ENCODE data around the gene RASSF3.
"Not testable (repeated sequence)": the region's sequence is repeated elsewhere in the genome, so short reads cannot be mapped to it uniquely, and the experiment has no call there.

Gene RASSF3, protein sequence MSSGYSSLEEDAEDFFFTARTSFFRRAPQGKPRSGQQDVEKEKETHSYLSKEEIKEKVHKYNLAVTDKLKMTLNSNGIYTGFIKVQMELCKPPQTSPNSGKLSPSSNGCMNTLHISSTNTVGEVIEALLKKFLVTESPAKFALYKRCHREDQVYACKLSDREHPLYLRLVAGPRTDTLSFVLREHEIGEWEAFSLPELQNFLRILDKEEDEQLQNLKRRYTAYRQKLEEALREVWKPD

DNA sequence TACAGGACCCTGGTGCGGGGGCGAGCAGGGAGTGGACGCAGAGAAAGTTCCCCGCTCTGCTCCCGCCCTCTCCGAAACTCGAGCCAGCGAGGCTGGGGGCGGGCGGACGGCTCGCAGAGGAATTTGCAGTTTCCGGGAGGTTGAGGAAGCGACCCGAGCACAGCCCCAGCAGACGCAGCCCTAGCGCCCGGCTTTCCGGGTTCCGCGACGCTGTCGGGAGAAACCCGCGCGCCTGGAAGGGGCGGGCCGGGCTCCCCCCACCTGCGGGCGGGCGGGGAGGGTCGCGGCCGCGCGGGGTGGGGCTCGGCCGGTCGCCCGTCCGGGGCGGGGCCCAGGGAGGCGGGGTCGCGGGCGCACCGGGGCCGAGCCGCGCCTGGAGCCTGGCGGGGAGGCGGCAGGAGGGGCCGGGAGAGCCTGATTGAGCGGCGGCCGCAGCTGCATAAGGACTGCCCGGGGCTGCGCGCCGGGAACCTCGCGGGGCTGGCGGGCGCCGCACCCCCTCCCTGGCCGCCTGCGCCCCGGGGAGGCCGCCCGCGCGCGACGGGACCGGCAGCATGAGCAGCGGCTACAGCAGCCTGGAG, at the start of gene RASSF3:
Gene RASSF3, plus strand, starts transcription at position 417 of the 581 bp plus-strand sequence. Its CDS starts 138 bp downstream, at position 555.
- no peak for FAIRE-seq

DNA sequence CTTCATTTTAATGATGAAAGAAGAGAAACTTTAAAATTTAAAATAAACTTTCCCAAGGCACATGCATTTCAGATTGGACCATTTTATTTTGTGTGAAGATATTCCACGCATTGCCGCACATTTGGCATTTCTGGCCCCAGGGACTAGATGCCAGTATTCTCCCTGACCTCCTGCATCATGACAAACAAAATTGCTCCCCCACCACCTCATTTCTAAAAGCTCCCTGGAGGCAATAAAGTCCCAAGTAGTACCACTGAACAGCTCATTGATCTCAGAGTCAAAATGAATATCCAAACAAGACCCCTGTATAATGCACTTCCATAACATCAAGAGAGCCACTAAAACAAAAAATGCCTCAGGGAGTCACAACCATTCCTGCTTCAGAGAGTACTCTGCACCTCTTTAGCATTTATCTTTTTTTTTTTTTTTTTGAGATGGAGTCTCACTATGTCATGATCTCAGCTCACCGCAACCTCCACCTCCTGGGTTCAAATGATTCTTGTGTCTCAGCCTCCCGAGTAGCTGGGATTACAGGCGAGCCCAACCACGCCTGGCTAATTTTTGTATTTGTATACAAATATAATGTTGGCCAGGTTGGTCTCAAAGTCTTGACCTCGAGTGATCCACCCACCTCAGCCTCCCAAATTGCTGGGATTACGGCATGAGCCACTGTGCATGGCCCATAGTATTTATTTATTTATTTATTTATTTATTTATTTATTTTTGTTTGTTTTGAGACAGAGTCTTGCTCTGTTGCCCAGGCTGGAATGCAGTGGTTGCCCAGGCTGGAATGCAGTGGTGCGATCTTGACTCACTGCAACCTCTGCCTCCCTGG, 48.8 kb upstream of the RASSF3 start:
- FAIRE-seq: no peak

DNA sequence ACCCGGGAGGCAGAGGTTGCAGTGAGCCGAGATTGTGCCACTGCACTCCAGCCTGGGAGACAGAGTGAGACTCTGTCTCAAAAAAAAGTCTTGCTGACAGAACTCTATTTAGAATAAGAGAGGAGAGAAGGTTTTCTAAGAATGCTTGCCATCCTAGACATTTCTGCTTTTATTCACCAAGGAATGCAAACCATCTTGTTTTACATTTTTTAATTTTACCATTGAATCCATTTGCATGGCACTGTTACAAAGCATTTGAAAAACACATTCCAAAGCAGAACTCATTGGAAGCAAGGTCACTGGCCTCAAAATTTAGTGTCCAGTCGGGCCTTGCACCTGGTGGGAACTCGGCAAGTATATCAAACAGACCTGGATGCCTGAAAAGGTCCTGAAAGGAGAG, 44.2 kb upstream of the RASSF3 start:
- FAIRE-seq: no peak

DNA sequence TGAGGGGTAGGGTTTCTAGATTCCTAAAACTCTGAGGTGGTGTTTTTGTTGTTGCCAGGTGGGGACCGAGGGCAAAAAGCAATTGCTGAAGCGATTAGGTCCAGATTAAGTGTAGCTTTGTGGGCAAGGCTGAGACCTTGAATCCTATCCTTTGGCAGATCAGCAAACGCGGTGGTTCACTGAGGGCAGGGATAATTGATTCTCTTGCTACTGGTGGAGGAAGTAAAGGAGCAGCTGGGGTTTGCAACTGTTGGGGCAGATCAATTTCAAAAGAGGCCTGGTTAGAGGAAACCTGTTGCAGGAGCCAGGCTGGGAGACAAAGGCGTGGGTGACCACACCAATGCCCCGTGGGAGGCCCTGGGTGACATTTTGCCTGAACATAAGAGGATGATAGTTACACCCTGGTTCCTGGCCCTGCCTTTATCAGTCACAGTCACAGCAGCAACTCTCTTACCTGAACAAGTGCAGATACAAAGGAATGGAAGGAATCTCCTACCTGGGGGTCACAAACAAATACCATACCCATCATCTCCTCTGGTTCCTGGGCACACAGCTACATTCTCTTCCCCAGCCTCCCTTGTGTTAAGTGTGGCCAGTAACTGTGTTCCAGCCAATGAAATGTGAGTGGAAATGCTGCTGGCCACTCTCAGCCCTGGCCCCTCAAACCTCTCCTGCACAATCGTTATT, 43.3 kb upstream of the RASSF3 start:
- no peak for FAIRE-seq

DNA sequence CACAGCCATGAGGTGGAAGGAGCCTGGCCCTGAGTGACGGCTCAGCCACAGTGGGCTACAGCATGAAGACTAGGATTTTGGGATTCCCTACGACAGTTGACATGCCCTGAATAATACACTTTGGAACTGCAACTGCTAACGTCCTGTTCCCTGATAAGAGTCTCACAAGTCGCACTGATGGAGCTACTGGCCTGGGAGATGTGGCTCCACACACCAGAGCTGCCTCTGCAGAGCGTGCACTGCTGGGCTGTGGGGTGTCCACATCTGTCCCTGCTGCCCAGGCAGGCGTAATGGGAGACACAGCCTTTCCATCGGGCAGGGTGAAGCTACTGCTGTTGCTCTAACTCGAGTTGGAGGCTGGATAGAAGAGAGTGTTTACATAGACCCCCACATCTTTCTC, 42.7 kb upstream of the RASSF3 start:
- no peak for FAIRE-seq

DNA sequence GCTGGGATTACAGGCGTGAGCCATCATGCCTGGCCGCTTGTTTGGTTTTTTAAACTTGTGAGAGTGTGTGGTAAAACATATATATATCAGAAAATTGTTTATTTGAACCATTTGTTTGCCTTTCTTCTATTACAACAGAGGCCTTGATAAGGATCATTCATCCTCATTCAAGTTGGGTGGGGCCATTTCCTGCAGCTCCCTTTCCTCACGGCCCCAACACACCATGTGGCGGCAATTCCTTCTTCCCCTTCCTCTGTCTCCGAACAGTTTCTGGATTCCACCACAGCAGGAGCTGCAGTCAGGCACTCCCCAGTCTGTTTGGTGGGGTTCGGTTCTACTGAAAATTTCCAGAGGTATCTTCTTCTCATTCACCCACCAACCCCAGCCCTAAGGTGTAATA, 42.0 kb upstream of the RASSF3 start:
- no peak for FAIRE-seq

DNA sequence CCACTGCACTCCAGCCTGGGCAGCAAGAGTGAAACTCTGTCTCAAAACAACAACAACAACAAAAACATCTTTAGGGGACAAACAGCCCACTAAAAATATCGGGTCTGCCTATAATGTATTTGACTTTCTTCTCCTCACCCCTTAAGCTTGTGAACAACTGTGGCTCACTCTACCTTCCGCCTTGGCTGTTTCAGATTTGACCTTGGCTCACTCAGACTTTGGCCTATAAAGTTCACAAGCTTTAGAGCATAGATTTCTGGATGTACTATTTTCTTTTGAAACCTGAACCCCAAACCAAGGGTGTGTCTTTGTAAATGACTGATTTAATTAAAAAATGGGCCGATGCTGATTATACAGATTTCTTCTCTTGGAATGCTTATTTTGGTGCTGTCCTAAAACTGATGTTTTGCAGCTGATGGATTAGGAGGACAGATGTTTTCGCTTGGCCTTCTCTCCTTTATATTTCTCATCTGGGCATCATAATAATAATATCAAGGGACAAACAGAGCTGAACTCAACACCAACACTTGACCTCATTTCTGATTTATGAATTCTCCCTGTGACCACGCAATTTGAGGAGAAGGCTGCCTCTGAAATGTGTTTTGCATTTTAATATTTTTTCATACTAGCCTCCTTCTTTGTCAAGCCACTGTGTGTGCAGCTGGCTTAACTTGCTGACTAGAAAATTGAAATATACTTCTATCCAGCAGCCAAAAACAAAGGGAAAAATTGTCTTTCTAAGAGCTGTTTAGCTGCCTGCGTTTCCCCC, 40.2 kb upstream of the RASSF3 start:
- FAIRE-seq: no peak

DNA sequence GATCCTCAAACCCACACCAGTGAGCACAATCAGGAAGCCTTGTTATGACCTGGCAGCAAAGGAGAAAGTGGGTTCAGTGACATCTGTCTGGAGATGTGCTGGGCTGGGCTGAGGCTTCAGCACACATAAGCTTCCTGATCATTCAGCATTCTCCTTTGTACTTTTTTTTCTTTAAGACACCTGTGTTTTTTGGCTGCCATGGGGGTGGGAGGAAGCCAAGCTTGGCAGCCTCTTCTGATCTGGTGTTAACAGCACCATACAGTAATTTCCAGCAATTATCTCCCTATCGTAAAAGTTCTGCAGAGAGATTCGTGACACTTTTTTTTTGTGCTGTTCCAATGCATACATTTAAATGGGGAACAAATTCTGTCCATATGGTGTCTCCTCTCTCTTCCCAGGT, 38.9 kb upstream of the RASSF3 start:
- FAIRE-seq: no peak

DNA sequence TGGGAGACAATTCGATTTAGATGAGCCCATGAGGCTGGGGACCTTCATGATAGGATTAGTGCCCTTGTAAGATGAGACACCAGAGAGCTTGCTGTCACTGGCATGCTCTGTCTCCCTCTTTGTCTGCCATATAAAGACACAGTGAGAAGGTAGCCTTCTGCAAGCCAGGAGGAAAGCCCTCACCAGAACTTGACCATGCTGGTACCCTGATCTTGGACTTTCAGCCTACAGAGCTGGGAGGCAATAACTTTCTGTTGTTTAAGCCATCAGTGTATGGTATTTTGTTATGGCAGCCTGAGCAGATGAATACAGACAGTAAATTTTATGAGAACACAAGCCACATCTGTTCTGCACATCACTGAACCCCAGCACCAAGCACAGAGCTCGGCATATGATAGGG, 38.1 kb upstream of the RASSF3 start:
- FAIRE-seq: no peak

DNA sequence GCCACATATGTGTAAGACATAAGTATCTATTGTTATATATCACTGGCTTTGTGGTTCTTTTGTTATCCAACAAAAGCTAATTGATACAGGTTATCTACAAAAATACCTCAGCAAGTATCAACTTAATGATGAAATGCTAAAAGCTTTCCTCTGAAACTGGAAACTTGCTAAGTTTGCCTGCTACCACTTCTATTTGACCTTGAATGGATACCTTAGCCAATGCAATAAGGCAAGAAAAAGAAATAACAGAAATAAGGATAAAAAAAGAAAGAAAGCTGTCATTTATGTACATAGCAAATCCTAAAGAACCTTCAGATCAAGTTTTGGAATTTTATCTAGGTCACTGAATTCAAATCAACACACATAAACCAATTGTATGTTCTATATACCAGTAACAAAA, 35.5 kb upstream of the RASSF3 start:
- no peak for FAIRE-seq

DNA sequence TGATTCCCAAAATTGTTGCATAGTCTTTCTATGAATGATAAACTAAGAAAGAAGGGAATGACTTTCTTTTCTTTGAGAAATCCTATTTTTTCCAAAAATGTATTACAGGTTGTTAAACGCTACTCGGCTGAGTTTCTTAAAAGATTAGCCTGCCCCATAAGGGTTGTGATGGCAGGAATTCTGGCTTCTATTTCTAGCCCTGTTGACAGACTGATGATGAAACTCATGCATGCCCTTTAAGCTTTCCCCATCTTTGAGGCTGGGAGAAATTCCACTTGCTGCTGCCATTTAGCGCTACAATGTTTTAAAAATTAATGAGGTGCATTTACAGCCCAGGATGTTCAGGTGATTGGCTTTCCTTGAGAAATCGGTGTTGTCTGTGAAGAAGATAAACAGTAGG, 33.2 kb upstream of the RASSF3 start:
- no peak for FAIRE-seq

DNA sequence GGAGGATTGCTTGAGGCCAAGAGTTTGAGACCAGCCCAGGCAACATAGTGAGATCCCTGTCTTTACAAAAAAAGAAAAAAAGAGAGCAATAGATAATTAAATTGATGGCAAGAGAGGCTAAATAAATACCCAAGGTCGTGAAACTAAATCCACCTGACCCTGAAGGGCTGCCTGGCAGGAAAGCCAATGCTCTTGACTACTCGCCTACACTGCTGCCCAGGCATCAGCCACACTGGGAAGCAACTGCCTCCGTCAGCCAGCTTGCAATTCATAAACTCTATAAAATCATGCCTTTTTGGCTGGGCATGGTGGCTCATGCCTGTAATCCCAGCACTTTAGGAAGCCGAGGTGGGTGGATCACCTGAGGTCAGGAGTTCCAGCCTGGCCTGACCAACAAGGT, 31.7 kb upstream of the RASSF3 start:
- FAIRE-seq: no peak

DNA sequence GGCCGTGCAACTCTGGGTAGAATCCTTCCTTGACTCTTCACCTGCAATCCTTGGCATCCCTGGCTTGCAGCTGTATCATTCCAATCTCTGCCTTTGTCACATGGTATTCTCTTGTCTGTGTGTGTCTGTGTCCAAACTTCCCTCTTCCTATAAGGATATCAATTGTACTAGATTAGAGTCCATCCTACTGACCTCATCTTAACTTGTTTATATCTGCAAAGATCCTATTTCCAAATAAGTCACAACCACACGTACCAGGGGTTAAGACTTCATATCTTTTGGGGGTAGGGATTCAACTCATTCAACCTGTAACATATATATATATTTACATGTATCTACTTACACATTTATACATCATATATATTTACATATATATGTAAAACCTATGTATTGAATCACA, 29.6 kb upstream of the RASSF3 start:
- no peak for FAIRE-seq

DNA sequence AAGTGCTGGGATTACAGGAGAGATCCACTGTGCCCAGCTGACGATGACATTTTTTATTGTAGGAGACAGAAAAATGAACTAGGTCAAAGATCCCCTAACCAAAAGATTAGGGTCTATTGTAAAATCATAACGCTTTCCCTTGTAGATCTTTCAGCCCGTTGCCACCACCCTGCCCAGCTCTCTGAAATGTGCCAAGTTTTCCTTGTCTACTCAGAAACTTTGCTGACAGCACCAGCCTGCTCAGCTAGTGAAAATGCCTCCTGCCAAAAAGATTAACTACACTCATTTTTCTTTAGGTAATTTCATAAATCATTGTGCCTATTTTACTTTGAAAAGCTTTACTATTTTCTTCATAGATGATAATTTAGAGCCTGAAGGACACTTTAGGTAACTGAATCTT, 28.2 kb upstream of the RASSF3 start:
- no peak for FAIRE-seq

DNA sequence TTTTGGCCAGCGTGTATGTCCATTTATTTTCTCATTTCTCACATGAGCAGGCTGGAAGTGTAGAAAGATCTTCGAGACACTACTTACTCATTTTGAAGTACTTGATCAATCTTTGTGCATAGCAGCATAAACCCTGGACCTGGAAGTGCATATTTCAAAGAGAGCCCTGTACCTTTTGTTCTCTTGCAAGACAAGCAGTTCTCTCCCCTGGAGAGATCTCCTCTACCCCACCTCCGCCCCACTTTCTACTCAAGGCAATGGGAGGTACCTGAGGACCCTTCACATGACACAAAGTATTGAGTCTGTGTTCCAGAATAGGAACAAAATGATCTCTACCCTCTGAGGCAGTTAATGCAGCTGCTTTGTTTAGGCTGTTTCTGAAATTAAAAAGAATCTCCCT, 27.4 kb upstream of the RASSF3 start:
- FAIRE-seq: no peak

DNA sequence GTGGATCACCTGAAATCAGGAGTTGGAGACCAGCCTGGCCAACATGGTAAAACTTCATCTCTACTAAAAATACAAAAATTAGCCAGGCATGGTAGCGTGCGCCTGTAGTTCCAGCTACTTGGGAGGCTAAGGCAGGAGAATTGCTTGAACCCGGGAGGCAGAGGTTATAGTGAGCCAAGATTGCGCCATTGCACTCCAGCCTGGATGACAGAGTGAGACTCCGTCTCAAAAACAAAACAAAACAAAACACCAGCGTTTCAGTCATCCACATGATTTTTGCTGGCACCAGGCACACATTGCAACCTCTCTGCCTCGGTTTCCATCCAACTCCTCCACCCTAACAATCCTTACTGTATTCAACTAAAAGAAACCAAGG, 26.9 kb upstream of the RASSF3 start:
- FAIRE-seq: not testable (repeated sequence)

DNA sequence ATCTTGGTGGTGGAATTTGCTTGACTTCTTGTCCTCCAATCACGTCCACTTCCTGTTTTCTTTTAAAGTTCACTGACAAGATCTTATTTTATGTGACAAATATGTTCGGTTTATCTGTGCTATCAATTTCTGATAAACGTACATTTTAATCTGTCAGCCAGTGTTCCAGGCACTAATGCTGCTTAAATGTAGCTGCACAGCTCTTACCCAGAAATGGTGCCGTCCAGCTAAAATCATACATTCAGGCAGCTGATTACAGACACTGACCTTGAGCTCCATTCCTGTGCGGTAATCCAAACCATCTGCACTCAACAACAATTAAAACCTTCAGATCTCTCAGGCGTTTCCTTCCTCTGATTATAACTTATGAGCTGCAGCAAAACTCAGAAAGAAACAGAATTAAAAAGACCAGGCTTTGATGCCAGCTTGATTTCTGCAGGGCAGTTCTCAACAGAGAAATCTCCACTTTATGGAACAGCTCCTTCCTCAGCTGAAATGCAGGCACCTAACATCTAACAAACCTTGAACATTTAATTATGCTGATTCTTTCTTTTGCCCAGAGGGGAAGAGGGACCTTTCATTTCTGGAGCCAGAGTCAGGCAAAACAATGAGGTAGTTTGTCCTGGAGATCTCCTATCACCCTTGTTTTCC, 26.4 kb upstream of the RASSF3 start:
- FAIRE-seq: no peak

DNA sequence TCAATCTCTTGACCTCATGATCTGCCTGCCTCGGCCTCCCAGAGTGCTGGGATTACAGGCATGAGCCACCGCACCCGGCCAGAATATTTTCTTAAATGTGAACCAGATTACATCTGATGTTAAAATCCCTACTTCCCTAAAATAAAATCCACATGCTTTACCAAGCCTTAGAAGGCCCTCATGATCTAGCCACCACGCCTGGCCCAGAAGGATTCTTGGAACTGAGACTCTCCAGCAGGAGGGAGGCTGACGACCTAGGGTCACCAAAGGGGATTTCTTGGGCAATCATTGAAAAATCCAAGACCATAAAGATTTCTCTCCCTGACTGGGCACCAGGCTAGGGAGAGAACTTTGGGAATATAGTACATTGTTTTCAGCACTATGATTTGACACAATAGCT, 25.2 kb upstream of the RASSF3 start:
- no peak for FAIRE-seq

DNA sequence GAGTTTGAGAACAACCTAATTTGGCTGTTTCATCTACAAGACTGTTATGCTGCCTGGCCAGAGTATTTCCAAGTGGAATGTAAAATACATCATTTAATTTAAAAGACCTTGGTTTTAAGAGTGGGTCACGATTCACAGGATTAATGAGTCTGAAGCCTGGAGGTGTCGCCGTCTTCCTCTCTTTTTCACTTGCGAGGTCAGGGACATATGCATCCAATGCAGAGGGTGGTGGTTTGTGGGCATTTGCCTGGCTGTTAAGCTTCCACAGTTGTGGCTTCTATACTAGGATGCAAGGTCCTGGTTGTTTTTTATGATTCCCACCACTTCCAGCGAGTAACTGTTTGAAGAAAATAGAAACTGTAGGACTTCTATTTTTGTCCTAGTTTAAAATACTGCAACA, 22.8 kb upstream of the RASSF3 start:
- FAIRE-seq: no peak

DNA sequence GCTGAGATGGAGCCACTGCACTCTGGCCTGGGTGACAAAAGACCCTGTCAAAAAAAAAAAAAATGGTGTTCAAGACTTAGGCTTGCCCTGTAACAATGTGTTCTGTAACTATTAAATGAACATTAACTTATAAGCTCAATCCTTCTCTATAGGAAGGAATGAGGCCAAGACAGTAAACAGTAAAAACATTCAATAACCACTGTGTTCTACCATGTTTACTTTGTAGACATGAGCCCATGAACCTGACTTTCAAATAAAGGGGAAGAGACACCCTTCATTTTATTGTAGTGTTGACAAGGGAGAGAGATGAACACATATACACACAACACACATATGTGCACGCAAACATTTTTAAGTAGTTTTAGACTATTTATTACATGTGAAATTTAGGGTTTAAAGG, 20.1 kb upstream of the RASSF3 start:
- no peak for FAIRE-seq

DNA sequence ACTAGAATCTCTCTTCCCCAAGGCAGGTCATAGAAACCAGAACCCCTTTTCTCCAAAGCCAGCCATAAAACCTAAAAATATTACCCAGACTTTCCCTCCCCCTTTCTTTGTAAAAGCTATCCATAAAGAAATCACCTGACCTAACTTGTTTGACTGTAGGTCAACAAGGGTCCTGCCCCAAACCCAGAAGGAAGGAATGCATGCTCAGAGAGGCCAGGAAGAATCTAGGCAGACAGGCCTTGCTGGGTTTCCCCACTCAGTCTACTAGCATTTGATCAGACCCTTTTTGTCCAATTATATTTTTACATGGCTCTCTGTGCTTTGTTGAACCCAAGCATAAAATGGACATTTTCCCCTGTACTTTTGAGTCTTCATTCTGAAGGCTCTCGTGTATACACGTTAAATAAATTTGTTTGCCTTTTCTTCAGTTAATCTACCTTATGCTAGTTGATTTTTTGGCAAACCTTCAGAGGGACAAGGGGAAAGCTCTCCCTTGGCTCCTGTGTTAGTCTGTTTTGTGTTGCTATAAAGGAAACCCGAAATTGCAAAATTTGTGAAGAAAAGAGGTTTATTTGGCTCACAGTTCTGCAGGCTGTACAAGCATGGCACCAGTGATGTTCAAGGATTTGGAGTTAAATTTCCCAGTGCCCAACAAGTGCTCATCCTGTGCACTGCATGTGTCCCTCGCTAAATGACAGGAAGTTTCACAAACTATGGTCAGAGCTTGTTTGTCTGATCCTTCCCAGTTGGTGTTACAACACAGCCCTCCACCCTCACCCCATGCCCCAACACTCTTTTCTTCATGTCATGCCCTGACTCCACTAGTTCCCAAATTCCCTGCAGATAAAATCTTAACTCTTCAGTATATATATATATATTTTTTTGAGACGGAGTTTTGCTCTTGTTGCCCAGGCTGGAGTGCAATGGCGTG, 14.2 kb upstream of the RASSF3 start:
- no peak for FAIRE-seq

All from colon (tissue), 2 donors.